ENCODE results near the gene MISP.

MISP gene

DNA sequence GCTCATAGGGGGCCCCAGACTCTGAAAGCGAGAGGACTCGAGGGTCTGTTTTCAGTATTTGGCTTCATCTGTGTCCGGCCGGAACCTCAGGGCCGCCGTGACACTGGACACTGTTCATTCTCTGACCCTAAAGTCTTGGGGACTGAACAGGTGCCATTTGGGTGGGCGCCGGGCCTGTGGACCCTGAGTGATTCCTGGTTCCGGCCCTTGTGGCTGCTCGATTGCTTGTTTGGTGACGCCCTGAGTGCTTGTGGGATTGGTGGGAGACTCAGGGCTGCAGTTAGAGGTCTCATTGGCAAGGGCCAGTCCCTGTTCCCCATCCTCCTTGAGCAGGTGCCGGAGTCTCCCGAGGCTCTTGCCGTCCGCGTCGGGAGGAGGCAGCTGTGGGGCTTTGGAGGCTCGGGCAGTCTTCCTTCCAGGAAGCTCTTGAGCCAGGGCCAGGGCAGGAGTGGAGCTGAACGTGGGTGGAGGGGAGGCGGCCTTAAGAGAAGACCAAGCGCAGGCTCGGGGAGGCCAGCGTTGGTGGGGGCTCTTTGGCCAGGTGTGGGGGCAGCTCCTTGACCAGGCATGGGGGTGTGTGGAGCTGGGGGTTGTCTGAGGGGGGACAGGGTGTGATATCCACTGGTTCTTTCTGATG is 51.1 kb downstream of the MISP start:
- POLR2A ChIA-PET (ENCODE audit: low non-redundant PET) = interaction anchor here (0.5 kb wide), 1 partner anchor 222 kb away, joined by 10 read pairs; no protein-coding TSS in a partner anchor
- CTCF ChIA-PET = interaction anchor here (0.6 kb wide), 1 partner anchor 187 kb away, joined by 3 read pairs; no protein-coding TSS in a partner anchor

DNA sequence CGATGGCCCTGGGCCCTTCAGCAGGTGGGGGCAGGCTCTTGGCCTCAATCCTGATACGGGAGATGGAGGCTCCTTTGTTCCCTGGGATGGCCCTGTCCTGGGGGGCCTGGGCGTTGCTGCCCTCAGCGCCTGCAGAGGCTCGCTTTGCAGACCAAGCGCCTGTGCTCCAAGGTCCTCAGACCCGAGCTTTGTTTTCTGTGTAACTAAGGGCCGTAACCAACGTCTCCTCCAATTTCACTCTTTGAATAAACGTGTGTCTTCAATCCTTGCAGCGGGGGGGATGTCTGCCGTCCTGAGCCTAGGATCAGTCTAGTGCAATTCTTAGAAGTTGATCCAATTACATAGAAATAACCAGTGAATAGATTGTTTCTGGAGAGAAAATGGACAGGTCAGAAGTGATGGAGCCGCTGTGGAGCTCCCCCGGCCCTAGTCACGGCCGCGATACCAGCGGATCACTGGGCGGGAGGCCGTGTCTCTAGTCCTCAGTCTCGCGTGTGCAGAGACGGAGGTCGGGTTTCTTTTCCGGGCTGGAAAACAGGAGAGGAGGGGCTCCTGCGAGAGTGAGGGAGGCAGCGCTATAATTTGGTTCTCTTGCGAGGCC is 51.7 kb downstream of the MISP start:
- ChIA-PET CTCF (interaction anchor here (0.6 to 0.9 kb wide), 2 partner anchors 18 to 199 kb away, joined by 3 to 4 read pairs; no protein-coding TSS in a partner anchor), POLR2A (ENCODE audit: low non-redundant PET) (interaction anchor here (0.6 kb wide), 1 partner anchor 16 kb away, joined by 11 read pairs; no protein-coding TSS in a partner anchor)
- TF ChIP-seq, protein P1, sequence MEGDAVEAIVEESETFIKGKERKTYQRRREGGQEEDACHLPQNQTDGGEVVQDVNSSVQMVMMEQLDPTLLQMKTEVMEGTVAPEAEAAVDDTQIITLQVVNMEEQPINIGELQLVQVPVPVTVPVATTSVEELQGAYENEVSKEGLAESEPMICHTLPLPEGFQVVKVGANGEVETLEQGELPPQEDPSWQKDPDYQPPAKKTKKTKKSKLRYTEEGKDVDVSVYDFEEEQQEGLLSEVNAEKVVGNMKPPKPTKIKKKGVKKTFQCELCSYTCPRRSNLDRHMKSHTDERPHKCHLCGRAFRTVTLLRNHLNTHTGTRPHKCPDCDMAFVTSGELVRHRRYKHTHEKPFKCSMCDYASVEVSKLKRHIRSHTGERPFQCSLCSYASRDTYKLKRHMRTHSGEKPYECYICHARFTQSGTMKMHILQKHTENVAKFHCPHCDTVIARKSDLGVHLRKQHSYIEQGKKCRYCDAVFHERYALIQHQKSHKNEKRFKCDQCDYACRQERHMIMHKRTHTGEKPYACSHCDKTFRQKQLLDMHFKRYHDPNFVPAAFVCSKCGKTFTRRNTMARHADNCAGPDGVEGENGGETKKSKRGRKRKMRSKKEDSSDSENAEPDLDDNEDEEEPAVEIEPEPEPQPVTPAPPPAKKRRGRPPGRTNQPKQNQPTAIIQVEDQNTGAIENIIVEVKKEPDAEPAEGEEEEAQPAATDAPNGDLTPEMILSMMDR (conservative IDR thresholded peaks at IDR 0.05; ENCODE audit: low read depth) = no peak
- no peak for DNase-seq (ENCODE audit: low spot score)
- H3K27ac ChIP-seq = peak overlapping the region; percentile 99

More for the DNA sequence above, 51.1 kb downstream of the MISP start:
- H3K27ac ChIP-seq = peak overlapping the region; percentile 99
- DNase-seq (ENCODE audit: low spot score) = no peak
- TF ChIP-seq, protein P1 (conservative IDR thresholded peaks at IDR 0.05; ENCODE audit: low read depth) = no peak

- no peak for DNase-seq (ENCODE audit: low spot score)
- H3K27ac ChIP-seq = peak overlapping the region; percentile 99
- TF ChIP-seq, protein P1 (conservative IDR thresholded peaks at IDR 0.05; ENCODE audit: low read depth) = no peak
- POLR2A ChIA-PET (ENCODE audit: low non-redundant PET) = interaction anchor here (0.6 kb wide), 1 partner anchor 17 kb away, joined by 11 read pairs; no protein-coding TSS in a partner anchor
- CTCF ChIA-PET = interaction anchor here (0.6 to 0.9 kb wide), 3 partner anchors 17 to 198 kb away, joined by 3 to 4 read pairs (median 4); no protein-coding TSS in a partner anchor
These were observed 52.2 kb downstream of the MISP start for GRCh38 chr19:803099-803561.

DNA sequence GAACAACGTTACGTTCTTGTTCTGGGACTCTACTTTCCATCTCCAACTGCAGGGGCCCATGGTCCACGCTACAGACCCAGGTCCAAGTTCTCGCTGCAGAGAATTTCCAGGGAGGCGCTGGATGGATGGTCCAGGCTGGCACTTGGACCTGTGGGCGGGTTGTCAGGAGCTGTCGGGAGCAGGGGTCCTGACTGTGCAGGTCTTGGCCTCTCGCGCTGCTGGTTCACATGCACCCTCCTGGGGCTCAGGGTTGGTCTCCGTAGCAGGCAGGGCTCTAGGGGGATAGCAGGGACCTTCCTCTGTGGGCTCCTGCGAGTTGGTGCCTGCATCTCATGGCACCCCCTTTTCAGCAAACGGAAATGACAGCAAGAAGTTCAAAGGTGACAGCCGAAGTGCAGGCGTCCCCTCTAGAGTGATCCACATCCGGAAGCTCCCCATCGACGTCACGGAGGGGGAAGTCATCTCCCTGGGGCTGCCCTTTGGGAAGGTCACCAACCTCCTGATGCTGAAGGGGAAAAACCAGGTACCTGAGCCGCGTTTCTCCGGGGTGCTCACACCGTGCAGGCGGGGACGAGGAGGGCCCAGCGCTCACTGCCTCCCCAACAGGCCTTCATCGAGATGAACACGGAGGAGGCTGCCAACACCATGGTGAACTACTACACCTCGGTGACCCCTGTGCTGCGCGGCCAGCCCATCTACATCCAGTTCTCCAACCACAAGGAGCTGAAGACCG is 52.9 kb downstream of the MISP start:
- CTCF ChIA-PET = interaction anchor here (0.6 to 1.0 kb wide), 3 partner anchors 22 to 197 kb away, joined by 3 to 4 read pairs (median 3); no protein-coding TSS in a partner anchor
- TF ChIP-seq, protein P1 (conservative IDR thresholded peaks at IDR 0.05; ENCODE audit: low read depth) = no peak
- POLR2A ChIA-PET (ENCODE audit: low non-redundant PET) = no interaction called here
- peak overlapping the region; percentile 99 for H3K27ac ChIP-seq
- DNase-seq (ENCODE audit: low spot score) = no peak

DNA sequence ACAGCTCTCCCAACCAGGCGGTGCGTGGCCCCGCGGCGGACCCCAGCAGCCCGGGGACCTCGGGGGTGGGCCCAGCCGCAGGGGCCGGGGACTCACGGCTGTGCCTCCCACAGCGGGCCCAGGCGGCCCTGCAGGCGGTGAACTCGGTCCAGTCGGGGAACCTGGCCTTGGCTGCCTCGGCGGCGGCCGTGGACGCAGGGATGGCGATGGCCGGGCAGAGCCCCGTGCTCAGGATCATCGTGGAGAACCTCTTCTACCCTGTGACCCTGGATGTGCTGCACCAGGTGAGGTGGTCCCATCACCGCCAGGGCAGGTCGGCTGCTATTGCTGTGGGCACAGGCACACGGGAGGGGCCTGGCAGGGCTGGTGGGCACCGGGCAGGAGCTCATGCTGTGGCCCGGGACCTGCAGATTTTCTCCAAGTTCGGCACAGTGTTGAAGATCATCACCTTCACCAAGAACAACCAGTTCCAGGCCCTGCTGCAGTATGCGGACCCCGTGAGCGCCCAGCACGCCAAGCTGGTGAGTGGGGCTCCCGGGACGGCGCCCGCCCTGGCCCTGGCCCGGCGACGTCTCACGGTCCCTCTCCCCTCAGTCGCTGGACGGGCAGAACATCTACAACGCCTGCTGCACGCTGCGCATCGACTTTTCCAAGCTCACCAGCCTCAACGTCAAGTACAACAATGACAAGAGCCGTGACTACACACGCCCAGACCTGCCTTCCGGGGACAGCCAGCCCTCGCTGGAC is 53.7 kb downstream of the MISP start:
- DNase-seq (ENCODE audit: low spot score) = no peak
- ChIA-PET POLR2A (ENCODE audit: low non-redundant PET) (no interaction called here), CTCF (interaction anchor here (1.0 kb wide), 1 partner anchor 78 kb away, joined by 3 read pairs; no protein-coding TSS in a partner anchor)
- peak overlapping the region; percentile 99 for H3K27ac ChIP-seq
- TF ChIP-seq, protein P1 (conservative IDR thresholded peaks at IDR 0.05; ENCODE audit: low read depth) = no peak

Data from RWPE1 (cell line).